Activated CD4-positive, alpha-beta T cell treated with anti-CD3 and anti-CD28 coated beads for 36 hours (primary cell): Measurements from ENCODE around the gene CPNE7. TPM values are rescaled to one million over a fixed set of nuclear protein-coding genes. Genes with fewer than 3 reads are reported as not detected.

Experiments used
- ATAC-seq: fragments of 200-7000 bp; cut with Tn5 transposase; one replicate; pipeline ENCODE4 v1.10.0; 2021; ENCODE audit warnings: mild to moderate bottlenecking, moderate library complexity
- CTCF ChIA-PET: fragments of 350-600 bp; sonication (Branson Sonifier 250); formaldehyde crosslinking; loops from one replicate; lab custom pipeline; 2021; ENCODE audit warnings: antibody characterized with exemption; lab: Charles Lee
- POLR2A ChIA-PET: fragments of 350-600 bp; sonication (Branson Sonifier 250); formaldehyde crosslinking; loops from one replicate; lab custom pipeline; 2021; ENCODE audit warnings: antibody characterized with exemption, inconsistent platforms; lab: Charles Lee
- DNase-seq: peaks from one replicate; pipeline ENCODE4 v3.0.0-alpha.2; 2020
- H3K27ac Mint-ChIP-seq: one replicate; pipeline ENCODE4 v1.8.0; 2021; ENCODE audit warnings: mixed read lengths
- H3K27me3 Mint-ChIP-seq: one replicate; pipeline ENCODE4 v1.8.0; 2021; ENCODE audit warnings: mixed read lengths
- H3K36me3 Mint-ChIP-seq: one replicate; pipeline ENCODE4 v1.8.0; 2021; ENCODE audit warnings: low read depth, mixed read lengths
- H3K4me1 Mint-ChIP-seq: one replicate; pipeline ENCODE4 v1.8.0; 2021; ENCODE audit warnings: mixed read lengths
- H3K4me3 Mint-ChIP-seq: one replicate; pipeline ENCODE4 v1.8.0; 2021; ENCODE audit warnings: mild to moderate bottlenecking, moderate library complexity, mixed read lengths
- H3K9me3 Mint-ChIP-seq: one replicate; pipeline ENCODE4 v1.8.0; 2021; ENCODE audit warnings: low read depth, mixed read lengths
- intact Hi-C, 2 experiments: fragments of 100-400 bp; cut with DNase I in 1 of 2; cut with micrococcal nuclease in 1 of 2; formaldehyde crosslinking; loops; one replicate each; pipeline versions ENCODE4 v1.14.2 to v1.15.1; 2022 to 2024; cut with DNase I, micrococcal nuclease
- total RNA-seq, 2 experiments: library from RNA; stranded (reverse); gene quantifications; one replicate each; pipeline ENCODE4 v1.2.3, GENCODE V29; 2021

CPNE7 gene
- total RNA-seq, 2 experiments from 2014 or later, result 17.3 to 18.7 TPM

DNA sequence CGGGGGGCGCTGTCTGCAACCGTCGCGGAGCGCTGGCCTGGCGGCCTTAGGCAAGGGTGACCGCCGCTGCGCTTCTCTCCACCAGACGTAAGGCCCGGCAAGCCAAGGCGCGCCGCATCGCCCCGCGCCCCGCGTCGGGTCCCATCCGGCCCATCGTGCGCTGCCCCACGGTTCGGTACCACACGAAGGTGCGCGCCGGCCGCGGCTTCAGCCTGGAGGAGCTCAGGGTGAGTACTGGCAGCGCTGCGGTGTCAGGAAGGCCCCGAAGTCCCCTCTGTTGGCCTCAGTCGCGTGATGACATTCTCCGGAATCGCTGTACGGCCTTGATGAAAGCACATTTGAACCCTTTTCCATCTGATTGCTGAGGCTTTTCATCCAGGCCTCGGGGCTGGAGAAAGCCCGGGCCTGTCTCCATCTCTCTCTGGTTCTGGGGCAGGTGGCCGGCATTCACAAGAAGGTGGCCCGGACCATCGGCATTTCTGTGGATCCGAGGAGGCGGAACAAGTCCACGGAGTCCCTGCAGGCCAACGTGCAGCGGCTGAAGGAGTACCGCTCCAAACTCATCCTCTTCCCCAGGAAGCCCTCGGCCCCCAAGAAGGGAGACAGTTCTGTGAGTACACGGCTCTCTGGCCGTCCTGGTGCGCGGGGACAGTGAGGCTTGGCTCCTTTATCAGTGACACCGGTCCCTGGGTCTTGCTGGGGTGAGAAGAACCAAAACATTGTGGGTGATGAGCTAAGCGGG, 14.2 kb upstream of the CPNE7 start:
- POLR2A ChIA-PET, result interaction anchor here (1.1 kb wide), 1 partner anchor 53 kb away, joined by 3 read pairs; the partner anchor contains the start of gene SPG7
- H3K36me3 Mint-ChIP-seq, result peaks cover 50% of the 10 kb centered on the region
- no peaks in the 10 kb centered on the region for H3K9me3 Mint-ChIP-seq
- ATAC-seq (no peak), DNase-seq (no peak)
- peaks cover 54% of the 10 kb centered on the region for H3K4me1 Mint-ChIP-seq
- H3K27me3 Mint-ChIP-seq, result no peaks in the 10 kb centered on the region
- CTCF ChIA-PET, result no interaction called here
- intact Hi-C loops, result loop anchor here (2.0 to 5.0 kb wide), 5 partner anchors 74 to 1109 kb away; partner anchors contain the start of genes CDT1 (in 1 of the 2) and ZFPM1 (in 1 of the 2)
- peak overlapping the region; percentile 95 for H3K4me3 Mint-ChIP-seq
- peak overlapping the region; percentile 92 for H3K27ac Mint-ChIP-seq

DNA sequence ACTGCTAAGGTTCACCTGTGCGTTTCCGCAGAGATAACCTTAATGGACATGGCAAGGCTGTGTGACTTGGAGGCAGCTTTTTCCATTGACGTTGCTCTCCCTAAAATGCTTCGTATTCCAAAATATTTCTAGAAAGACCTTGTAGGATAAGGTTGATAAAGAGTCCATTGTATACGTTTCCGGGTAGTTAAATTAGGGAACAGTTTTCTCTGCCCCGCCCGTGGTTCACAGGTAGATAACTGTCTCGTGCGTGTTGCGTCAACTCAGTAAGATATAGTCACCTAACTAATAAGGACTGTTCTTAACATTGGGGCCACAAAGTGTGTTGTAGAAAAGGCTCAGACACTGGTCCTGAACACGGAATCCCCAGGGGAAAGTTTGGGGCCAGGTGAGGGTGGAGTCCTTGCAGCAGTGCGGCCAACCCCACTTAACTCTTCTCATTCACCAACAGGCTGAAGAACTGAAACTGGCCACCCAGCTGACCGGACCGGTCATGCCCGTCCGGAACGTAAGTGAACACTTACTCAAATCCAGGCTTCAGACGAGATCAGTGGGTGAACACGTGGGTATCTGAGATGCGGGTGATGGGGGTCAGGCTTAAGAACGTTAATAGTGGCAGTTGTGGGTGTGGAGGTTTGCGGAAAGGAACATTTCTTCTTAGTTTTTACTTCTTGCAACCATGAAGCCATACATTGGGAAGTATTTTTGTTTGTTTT, 13.5 kb upstream of the CPNE7 start:
- Mint-ChIP-seq H3K4me3 (peak overlapping the region; percentile 95), H3K4me1 (peaks cover 55% of the 10 kb centered on the region), H3K36me3 (peaks cover 51% of the 10 kb centered on the region), H3K27me3 (no peaks in the 10 kb centered on the region), H3K27ac (peak overlapping the region; percentile 92), H3K9me3 (no peaks in the 10 kb centered on the region)
- POLR2A ChIA-PET, result interaction anchor here (0.7 to 1.1 kb wide), 2 partner anchors 54 to 74 kb away, joined by 3 read pairs; partner anchors contain the start of gene SPG7
- ATAC-seq (no peak), DNase-seq (no peak)
- CTCF ChIA-PET, result interaction anchor here (0.7 kb wide), 1 partner anchor 1783 kb away, joined by 3 read pairs; no protein-coding TSS in a partner anchor
- intact Hi-C loops, result loop anchor here (2.0 to 5.0 kb wide), 5 partner anchors 75 to 1109 kb away; partner anchors contain the start of genes CDT1 (in 1 of the 2) and ZFPM1 (in 1 of the 2)

GRCh38 chr16:89562939-89563338, 12.6 kb upstream of the CPNE7 start:
- H3K36me3 Mint-ChIP-seq, result peaks cover 48% of the 10 kb centered on the region
- no peaks in the 10 kb centered on the region for H3K9me3 Mint-ChIP-seq
- H3K27ac Mint-ChIP-seq, result peak overlapping the region; percentile 92
- ChIA-PET CTCF (interaction anchor here (0.7 kb wide), 1 partner anchor 1784 kb away, joined by 3 read pairs; no protein-coding TSS in a partner anchor), POLR2A (interaction anchor here (0.7 to 1.0 kb wide), 2 partner anchors 55 to 73 kb away, joined by 3 to 4 read pairs; no protein-coding TSS in a partner anchor)
- no peaks in the 10 kb centered on the region for H3K27me3 Mint-ChIP-seq
- peaks cover 49% of the 10 kb centered on the region for H3K4me1 Mint-ChIP-seq
- intact Hi-C loops, result loop anchor here (5.0 kb wide), 2 partner anchors 76 to 761 kb away; partner anchors contain the start of gene CDT1 (in 1 of the 2)
- no peak for DNase-seq
- ATAC-seq, result no peak
- H3K4me3 Mint-ChIP-seq, result peak overlapping the region; percentile 95

DNA sequence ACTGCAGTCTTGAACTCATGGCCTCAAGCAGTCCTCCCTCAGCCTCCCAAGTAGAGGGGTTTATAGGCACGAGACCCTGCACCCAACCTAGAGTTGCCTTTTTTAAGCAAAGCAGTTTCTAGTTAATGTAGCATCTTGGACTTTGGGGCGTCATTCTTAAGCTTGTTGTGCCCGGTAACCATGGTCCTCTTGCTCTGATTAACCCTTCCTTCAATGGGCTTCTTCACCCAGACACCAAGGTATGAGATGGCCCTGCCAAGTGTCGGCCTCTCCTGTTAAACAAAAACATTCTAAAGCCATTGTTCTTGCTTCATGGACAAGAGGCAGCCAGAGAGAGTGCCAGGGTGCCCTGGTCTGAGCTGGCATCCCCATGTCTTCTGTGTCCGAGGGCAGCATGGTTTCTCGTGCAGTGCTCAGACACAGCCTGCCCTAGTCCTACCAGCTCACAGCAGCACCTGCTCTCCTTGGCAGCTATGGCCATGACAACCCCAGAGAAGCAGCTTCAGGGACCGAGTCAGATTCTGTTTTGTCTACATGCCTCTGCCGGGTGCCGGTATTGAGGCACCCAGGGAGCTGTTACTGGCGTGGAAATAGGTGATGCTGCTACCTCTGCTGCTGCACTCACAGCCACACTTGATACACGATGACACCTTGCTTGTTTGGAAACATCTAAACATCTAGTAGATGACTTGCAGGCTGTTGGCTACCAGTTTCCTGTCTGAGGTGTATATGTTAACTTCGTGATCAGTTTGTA, 11.7 kb upstream of the CPNE7 start:
- Mint-ChIP-seq H3K36me3 (peaks cover 48% of the 10 kb centered on the region), H3K4me1 (peaks cover 49% of the 10 kb centered on the region), H3K9me3 (no peaks in the 10 kb centered on the region), H3K4me3 (peak overlapping the region; percentile 95), H3K27me3 (no peaks in the 10 kb centered on the region), H3K27ac (peak overlapping the region; percentile 24)
- DNase-seq (peak; percentile 31), ATAC-seq (no peak)
- ChIA-PET POLR2A (interaction anchor here (0.6 to 1.1 kb wide), 3 partner anchors 56 to 123 kb away, joined by 3 to 5 read pairs (median 4); partner anchors contain the start of gene CDK10), CTCF (interaction anchor here (0.7 kb wide), 1 partner anchor 44 kb away, joined by 3 read pairs; no protein-coding TSS in a partner anchor)
- intact Hi-C loops, result loop anchor here (2.0 to 5.0 kb wide), 3 partner anchors 77 to 762 kb away; partner anchors contain the start of gene CDT1 (in 1 of the 2)

GRCh38 chr16:89564476-89565255, 10.9 kb upstream of the CPNE7 start:
- ChIA-PET CTCF (interaction anchor here (0.7 kb wide), 2 partner anchors 43 to 79 kb away, joined by 3 read pairs; no protein-coding TSS in a partner anchor), POLR2A (interaction anchor here (0.6 to 1.1 kb wide), 2 partner anchors 59 to 122 kb away, joined by 3 to 5 read pairs; partner anchors contain the start of gene CDK10)
- intact Hi-C loops, result loop anchor here (2.0 to 5.0 kb wide), 3 partner anchors 76 to 762 kb away; partner anchors contain the start of gene CDT1 (in 1 of the 2)
- H3K27me3 Mint-ChIP-seq, result no peaks in the 10 kb centered on the region
- peak overlapping the region; percentile 95 for H3K4me3 Mint-ChIP-seq
- peak overlapping the region; percentile 61 for H3K27ac Mint-ChIP-seq
- H3K36me3 Mint-ChIP-seq, result peaks cover 48% of the 10 kb centered on the region
- DNase-seq (peak; percentile 34), ATAC-seq (no peak)
- H3K9me3 Mint-ChIP-seq, result no peaks in the 10 kb centered on the region
- H3K4me1 Mint-ChIP-seq, result peaks cover 48% of the 10 kb centered on the region

DNA sequence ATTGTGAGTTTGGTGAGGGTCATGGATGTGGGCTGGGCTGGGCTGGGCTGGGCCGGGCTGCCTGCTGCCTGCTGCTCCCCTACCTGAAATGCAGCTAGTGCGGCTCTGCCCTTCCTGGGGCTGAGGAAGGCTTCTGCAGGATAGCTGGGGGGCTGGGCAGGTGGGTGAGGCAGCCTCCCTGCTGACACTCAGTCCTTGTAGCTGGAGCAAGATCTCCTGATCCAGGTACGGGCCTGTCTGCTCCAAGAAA, 10.4 kb upstream of the CPNE7 start:
- H3K27me3 Mint-ChIP-seq, result no peaks in the 10 kb centered on the region
- no peaks in the 10 kb centered on the region for H3K9me3 Mint-ChIP-seq
- H3K4me1 Mint-ChIP-seq, result peaks cover 47% of the 10 kb centered on the region
- H3K36me3 Mint-ChIP-seq, result peaks cover 48% of the 10 kb centered on the region
- ChIA-PET CTCF (interaction anchor here (0.7 kb wide), 1 partner anchor 78 kb away, joined by 3 read pairs; no protein-coding TSS in a partner anchor), POLR2A (interaction anchor here (0.5 to 1.0 kb wide), 2 partner anchors 92 to 281 kb away, joined by 3 to 8 read pairs; partner anchors contain the start of genes CHMP1A and SPATA33)
- H3K27ac Mint-ChIP-seq, result peak overlapping the region; percentile 61
- intact Hi-C loops, result loop anchor here in 1 of 2 experiments (2.0 kb wide), 1 partner anchor 76 kb away; no protein-coding TSS in a partner anchor
- DNase-seq (no peak), ATAC-seq (no peak)
- peak overlapping the region; percentile 95 for H3K4me3 Mint-ChIP-seq

DNA sequence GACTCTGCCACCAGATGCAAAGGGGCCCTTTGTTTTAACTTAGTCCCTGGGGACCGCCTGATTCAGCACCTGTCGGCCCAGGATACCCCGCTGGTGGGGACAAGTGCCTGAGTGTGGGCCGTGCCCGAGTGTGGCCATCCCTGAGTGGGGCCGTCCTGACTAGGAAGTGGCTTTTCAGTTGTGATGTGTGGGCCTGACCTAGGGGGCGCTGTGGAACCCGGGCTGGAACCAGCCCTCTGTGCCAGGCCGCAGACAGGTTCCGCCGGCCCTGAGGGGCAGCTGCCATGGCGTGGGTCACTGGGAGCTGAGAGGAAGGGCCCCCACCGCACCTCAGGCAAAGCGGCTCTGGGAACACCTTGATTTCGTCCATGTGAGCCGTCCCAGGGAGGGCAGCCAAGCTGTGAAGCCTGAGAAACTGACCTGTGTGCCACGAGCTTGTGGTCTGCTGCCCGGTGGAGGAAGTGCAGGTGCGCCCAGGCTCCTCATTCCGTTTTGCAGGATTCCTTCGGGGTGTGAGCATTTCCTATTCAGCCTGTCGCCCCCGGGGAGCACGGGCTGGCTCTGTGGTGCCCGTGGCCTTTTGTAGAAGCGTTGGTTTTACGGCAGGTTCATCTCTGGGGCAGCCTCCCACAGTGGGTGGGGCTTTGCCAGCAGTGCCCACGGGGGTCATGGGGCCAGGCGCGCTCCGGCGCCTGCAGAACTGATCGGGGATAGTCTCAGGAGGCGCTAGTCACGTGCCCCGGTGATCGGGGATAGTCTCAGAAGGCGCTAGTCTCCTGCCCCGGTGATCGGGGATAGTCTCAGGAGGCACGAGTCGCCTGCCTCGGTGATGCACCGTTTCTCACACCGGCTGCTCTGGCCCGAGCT, 9.8 kb upstream of the CPNE7 start:
- Mint-ChIP-seq H3K4me3 (peak overlapping the region; percentile 95), H3K27ac (peak overlapping the region; percentile 61), H3K9me3 (no peaks in the 10 kb centered on the region), H3K27me3 (no peaks in the 10 kb centered on the region), H3K4me1 (peaks cover 47% of the 10 kb centered on the region), H3K36me3 (peaks cover 45% of the 10 kb centered on the region)
- DNase-seq (peak; percentile 73), ATAC-seq (peak; percentile 52)
- ChIA-PET CTCF (interaction anchor here (0.5 to 0.7 kb wide), 4 partner anchors 10 to 120 kb away, joined by 3 read pairs; no protein-coding TSS in a partner anchor), POLR2A (interaction anchor here (0.5 to 1.0 kb wide), 3 partner anchors 92 to 348 kb away, joined by 3 to 8 read pairs (median 3); partner anchors contain the start of genes CHMP1A, SPATA33 and ZNF778)
- intact Hi-C loops, result loop anchor here in 1 of 2 experiments (2.0 kb wide), 1 partner anchor 75 kb away; no protein-coding TSS in a partner anchor

- intact Hi-C loops, result no loop called here
- CTCF ChIA-PET, result no interaction called here
- no peak for DNase-seq
- no peaks in the 10 kb centered on the region for H3K27me3 Mint-ChIP-seq
- H3K27ac Mint-ChIP-seq, result no peak overlapping the region
- no peaks in the 10 kb centered on the region for H3K9me3 Mint-ChIP-seq
- H3K4me1 Mint-ChIP-seq, result peaks cover 44% of the 10 kb centered on the region
- H3K36me3 Mint-ChIP-seq, result peaks cover 27% of the 10 kb centered on the region
- H3K4me3 Mint-ChIP-seq, result no peak overlapping the region
- POLR2A ChIA-PET, result no interaction called here
- ATAC-seq, result no peak
Observed at GRCh38 chr16:89567656-89568594, 7.6 kb upstream of the CPNE7 start.
